ENCODE measurements around the gene ZNF445.

DNA sequence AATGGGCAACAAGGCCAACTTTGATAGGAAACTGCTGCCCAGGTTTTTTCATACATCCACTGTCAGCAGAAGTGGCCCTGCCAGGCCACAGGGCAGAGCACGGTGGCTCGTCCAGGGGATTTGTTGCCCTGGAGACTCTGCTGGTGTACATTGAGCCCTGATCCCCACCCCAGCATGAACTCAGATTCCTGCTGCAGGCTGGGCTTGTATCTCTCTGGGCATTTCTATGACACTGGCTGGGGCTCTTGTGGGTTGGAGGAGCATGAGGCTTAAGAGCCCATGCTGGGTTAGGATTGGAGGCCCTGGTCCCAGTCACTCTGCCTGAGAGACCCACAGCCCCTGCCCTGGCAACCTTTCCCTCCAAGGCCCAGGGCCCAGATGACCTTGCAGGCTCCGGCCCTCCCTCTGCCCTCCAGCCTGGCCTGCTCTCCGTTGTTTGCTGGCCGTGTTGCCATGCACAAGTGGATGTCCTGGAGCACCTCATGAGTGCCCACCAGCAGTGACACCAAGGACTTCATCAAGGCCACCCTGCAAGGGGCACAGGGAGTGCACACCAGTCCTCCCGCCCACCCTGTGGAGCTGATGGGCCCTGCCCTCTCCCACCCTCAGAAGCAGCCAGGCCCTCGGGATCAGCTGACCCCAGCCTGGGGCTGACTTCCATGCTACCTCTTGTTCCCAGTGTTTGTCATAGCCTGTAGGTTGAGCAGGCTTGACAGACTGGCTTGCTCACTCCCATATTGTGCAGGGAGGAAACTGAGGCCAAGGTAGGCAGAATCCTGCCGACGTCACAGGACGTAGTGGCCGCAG is 58.2 kb downstream of the ZNF445 start:
- TF ChIP-seq, protein P1, sequence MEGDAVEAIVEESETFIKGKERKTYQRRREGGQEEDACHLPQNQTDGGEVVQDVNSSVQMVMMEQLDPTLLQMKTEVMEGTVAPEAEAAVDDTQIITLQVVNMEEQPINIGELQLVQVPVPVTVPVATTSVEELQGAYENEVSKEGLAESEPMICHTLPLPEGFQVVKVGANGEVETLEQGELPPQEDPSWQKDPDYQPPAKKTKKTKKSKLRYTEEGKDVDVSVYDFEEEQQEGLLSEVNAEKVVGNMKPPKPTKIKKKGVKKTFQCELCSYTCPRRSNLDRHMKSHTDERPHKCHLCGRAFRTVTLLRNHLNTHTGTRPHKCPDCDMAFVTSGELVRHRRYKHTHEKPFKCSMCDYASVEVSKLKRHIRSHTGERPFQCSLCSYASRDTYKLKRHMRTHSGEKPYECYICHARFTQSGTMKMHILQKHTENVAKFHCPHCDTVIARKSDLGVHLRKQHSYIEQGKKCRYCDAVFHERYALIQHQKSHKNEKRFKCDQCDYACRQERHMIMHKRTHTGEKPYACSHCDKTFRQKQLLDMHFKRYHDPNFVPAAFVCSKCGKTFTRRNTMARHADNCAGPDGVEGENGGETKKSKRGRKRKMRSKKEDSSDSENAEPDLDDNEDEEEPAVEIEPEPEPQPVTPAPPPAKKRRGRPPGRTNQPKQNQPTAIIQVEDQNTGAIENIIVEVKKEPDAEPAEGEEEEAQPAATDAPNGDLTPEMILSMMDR (IDR thresholded peaks at IDR 0.05), result no peak
- TF ChIP-seq POLR2A (IDR thresholded peaks at IDR 0.05) (no peak), POLR2AphosphoS5 (IDR thresholded peaks at IDR 0.05) (no peak)
